Neural crest cell (in vitro differentiated cells): ENCODE data around the gene CSE1L. TPM values are rescaled to one million over a fixed set of nuclear protein-coding genes. Genes with fewer than 3 reads are reported as not detected.
"Not testable (repeated sequence)": the region's sequence is repeated elsewhere in the genome, so short reads cannot be mapped to it uniquely, and the experiment has no call there.

ENCODE experiments used
- DNase-seq: peaks from one replicate; pipeline ENCODE4 v3.0.0; 2021; ENCODE audit warnings: low read depth, mixed read lengths, low spot score
- H3K27ac Mint-ChIP-seq: one replicate; pipeline ENCODE4 v1.8.0; 2021; ENCODE audit warnings: mild to moderate bottlenecking, mixed read lengths; ENCODE audit not compliant: unreplicated experiment
- H3K27me3 Mint-ChIP-seq: 2 replicates; pipeline ENCODE4 v1.8.0; 2021; ENCODE audit warnings: low read depth, mild to moderate bottlenecking, mixed read lengths
- H3K36me3 Mint-ChIP-seq: 2 replicates; pipeline ENCODE4 v1.8.0; 2021; ENCODE audit warnings: low read depth, mild to moderate bottlenecking, mixed read lengths
- H3K4me1 Mint-ChIP-seq: 2 replicates; pipeline ENCODE4 v1.8.0; 2021; ENCODE audit warnings: mixed read lengths
- H3K4me3 Mint-ChIP-seq: one replicate; pipeline ENCODE4 v1.8.0; 2021; ENCODE audit warnings: mild to moderate bottlenecking, mixed read lengths
- H3K9me3 Mint-ChIP-seq: 2 replicates; pipeline ENCODE4 v1.8.0; 2021; ENCODE audit warnings: mixed read lengths
- CTCF ChIP-seq: fragments of 200-600 bp; sonication (generic); conservative IDR thresholded peaks from 2 replicates; pipeline ENCODE4 v1.5.0; 2021; ENCODE audit warnings: antibody characterized with exemption, mild to moderate bottlenecking
- total RNA-seq: library from RNA; stranded (reverse); gene quantifications from 2 replicates; pipeline ENCODE4 v1.2.1, GENCODE V29; 2021

CSE1L gene
- total RNA-seq, 1 donor from 2014 or later = 186 TPM

GRCh38 chr20:49009899-49010631 lies 36.0 kb upstream of the CSE1L start:
- H3K36me3 Mint-ChIP-seq = peaks cover 7% of the 10 kb centered on the region
- no peak for DNase-seq

GRCh38 chr20:49024220-49024619 lies 21.9 kb upstream of the CSE1L start:
- no peak for DNase-seq
- Mint-ChIP-seq H3K36me3 (peaks cover 10% of the 10 kb centered on the region), H3K9me3 (no peaks in the 10 kb centered on the region), H3K27ac (no peak overlapping the region), H3K4me3 (no peak overlapping the region), H3K27me3 (no peaks in the 10 kb centered on the region), H3K4me1 (no peaks in the 10 kb centered on the region)
- TF ChIP-seq CTCF = no peak

More at GRCh38 chr20:49009899-49010631, 36.0 kb upstream of the CSE1L start:
- H3K27me3 Mint-ChIP-seq = no peaks in the 10 kb centered on the region
- H3K4me3 Mint-ChIP-seq = no peak overlapping the region
- no peak overlapping the region for H3K27ac Mint-ChIP-seq
- TF ChIP-seq CTCF = no peak
- H3K9me3 Mint-ChIP-seq = no peaks in the 10 kb centered on the region
- H3K4me1 Mint-ChIP-seq = no peaks in the 10 kb centered on the region

GRCh38 chr20:49028177-49028576 lies 17.9 kb upstream of the CSE1L start:
- not testable (repeated sequence) for DNase-seq, H3K36me3 Mint-ChIP-seq, H3K4me3 Mint-ChIP-seq, H3K27ac Mint-ChIP-seq, H3K4me1 Mint-ChIP-seq, H3K9me3 Mint-ChIP-seq, H3K27me3 Mint-ChIP-seq

- no peak overlapping the region for H3K4me3 Mint-ChIP-seq
- H3K36me3 Mint-ChIP-seq = peaks cover 4% of the 10 kb centered on the region
- no peak overlapping the region for H3K27ac Mint-ChIP-seq
- no peak for DNase-seq
- H3K9me3 Mint-ChIP-seq = no peaks in the 10 kb centered on the region
- TF ChIP-seq CTCF = peak; percentile 52
- no peaks in the 10 kb centered on the region for H3K4me1 Mint-ChIP-seq
- H3K27me3 Mint-ChIP-seq = no peaks in the 10 kb centered on the region
Observed at GRCh38 chr20:49028684-49029083, 17.4 kb upstream of the CSE1L start.

- Mint-ChIP-seq H3K27ac (no peak overlapping the region), H3K4me1 (no peaks in the 10 kb centered on the region), H3K4me3 (no peak overlapping the region), H3K27me3 (no peaks in the 10 kb centered on the region), H3K36me3 (peaks cover 4% of the 10 kb centered on the region), H3K9me3 (no peaks in the 10 kb centered on the region)
- no peak for TF ChIP-seq CTCF
- DNase-seq = no peak
Observed at GRCh38 chr20:49029203-49029602, 16.9 kb upstream of the CSE1L start.

GRCh38 chr20:49030954-49031619 lies 15.0 kb upstream of the CSE1L start:
- no peaks in the 10 kb centered on the region for H3K4me1 Mint-ChIP-seq
- no peaks in the 10 kb centered on the region for H3K9me3 Mint-ChIP-seq
- DNase-seq = no peak
- no peaks in the 10 kb centered on the region for H3K27me3 Mint-ChIP-seq
- TF ChIP-seq CTCF = no peak
- H3K36me3 Mint-ChIP-seq = no peaks in the 10 kb centered on the region
- H3K4me3 Mint-ChIP-seq = no peak overlapping the region
- H3K27ac Mint-ChIP-seq = no peak overlapping the region
